GM12873 (cell line): ENCODE data around the gene SLC17A1.

Experiments used
- TF ChIP-seq, protein P1 (sequence below): IDR thresholded peaks from 2 replicates; pipeline ENCODE4 v1.5.1; 2012; ENCODE audit warnings: low read depth, mild to moderate bottlenecking, moderate library complexity, low read length, control low read depth; ENCODE audit not compliant: insufficient read depth; ENCODE audit errors: missing control alignments

SLC17A1 gene, protein sequence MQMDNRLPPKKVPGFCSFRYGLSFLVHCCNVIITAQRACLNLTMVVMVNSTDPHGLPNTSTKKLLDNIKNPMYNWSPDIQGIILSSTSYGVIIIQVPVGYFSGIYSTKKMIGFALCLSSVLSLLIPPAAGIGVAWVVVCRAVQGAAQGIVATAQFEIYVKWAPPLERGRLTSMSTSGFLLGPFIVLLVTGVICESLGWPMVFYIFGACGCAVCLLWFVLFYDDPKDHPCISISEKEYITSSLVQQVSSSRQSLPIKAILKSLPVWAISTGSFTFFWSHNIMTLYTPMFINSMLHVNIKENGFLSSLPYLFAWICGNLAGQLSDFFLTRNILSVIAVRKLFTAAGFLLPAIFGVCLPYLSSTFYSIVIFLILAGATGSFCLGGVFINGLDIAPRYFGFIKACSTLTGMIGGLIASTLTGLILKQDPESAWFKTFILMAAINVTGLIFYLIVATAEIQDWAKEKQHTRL

DNA sequence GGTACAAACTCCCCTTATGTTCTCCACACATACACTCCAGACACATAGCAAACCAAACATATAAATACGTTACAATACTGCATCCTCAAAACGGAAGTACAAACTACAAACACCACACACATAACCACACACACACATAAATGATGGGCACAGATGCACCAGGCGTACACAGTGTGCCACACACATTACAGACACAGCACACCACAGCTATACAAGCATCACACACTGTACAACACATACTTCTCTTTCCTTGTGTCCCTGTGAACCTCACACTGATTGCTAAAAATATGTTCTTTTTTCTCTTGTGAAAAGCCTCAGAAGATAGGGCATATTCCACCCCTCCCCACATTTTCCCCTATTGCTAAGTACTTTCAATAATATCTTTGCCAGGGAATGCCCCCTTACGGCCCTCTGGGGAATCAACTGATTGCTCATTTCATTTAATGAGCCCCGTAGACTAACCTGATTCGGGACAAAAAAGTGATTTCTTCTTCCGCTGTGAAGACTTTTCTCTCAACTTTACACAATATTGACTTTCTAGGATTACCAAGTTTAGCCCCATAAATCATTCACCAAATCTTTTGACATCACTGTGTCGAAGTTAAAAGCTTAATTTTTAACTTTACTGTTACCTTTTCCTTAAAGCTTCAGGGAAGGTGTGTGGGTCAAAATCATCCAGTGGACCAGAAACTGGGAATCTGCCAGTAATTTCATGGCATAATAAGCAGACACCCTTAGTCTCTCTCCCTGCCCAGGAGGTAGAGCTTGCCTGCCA lies at the start of gene SLC17A1:
Gene SLC17A1, minus strand, starts transcription at position 521 of the 775 bp plus-strand sequence. CDS start 1,495 bp downstream, outside the sequence.
- TF ChIP-seq, protein P1, sequence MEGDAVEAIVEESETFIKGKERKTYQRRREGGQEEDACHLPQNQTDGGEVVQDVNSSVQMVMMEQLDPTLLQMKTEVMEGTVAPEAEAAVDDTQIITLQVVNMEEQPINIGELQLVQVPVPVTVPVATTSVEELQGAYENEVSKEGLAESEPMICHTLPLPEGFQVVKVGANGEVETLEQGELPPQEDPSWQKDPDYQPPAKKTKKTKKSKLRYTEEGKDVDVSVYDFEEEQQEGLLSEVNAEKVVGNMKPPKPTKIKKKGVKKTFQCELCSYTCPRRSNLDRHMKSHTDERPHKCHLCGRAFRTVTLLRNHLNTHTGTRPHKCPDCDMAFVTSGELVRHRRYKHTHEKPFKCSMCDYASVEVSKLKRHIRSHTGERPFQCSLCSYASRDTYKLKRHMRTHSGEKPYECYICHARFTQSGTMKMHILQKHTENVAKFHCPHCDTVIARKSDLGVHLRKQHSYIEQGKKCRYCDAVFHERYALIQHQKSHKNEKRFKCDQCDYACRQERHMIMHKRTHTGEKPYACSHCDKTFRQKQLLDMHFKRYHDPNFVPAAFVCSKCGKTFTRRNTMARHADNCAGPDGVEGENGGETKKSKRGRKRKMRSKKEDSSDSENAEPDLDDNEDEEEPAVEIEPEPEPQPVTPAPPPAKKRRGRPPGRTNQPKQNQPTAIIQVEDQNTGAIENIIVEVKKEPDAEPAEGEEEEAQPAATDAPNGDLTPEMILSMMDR = no peak

DNA sequence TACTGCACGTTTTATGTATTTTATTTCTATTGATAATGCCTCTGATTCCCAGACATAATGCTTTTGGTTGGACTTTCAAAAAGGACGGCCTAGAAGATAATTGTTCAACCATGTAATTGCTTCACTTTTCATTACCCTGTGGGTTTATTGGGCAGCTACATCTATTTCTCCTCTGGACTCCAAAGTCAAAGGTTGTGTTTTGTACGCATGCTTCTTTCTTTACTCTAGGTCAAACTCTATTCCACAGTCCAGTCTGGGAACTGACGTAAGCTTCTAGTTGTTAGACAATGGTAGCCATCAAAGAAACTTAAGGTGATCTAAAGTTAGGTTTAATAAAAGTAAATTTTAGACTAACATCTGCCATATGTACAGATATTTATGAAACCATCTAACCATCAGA lies 48.7 kb upstream of the SLC17A1 start:
- TF ChIP-seq, protein P1 = no peak

- TF ChIP-seq, protein P1 = no peak
Measured at GRCh38 chr6:25878721-25879322, 47.0 kb upstream of the SLC17A1 start.

GRCh38 chr6:25875926-25876602 lies 44.2 kb upstream of the SLC17A1 start:
- TF ChIP-seq, protein P1 = no peak

GRCh38 chr6:25875563-25875905 lies 43.7 kb upstream of the SLC17A1 start:
- TF ChIP-seq, protein P1 = no peak

GRCh38 chr6:25874822-25875562 lies 43.1 kb upstream of the SLC17A1 start:
- TF ChIP-seq, protein P1 = no peak
